ENCODE results near the gene PI16.

DNA sequence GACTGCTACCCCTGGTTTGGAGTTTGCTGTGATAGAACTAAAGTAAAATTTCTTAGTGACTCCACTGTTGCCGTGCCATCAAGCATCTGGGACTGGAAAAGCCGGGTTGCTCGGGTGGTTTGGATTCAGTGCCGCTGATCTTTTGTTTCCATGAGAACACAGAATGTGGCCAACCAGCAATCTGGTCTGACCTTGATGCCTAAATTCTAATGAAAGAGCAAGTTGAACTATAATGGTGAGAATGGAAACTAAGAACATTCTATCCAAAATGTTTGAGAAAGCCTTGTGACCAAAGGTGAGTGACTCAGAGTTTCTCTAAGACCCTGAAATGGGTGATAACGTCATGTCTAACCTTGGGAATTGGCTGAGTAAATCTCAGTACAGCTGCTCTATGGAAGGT, 9.9 kb upstream of the PI16 start:
- TF ChIP-seq, protein P1, sequence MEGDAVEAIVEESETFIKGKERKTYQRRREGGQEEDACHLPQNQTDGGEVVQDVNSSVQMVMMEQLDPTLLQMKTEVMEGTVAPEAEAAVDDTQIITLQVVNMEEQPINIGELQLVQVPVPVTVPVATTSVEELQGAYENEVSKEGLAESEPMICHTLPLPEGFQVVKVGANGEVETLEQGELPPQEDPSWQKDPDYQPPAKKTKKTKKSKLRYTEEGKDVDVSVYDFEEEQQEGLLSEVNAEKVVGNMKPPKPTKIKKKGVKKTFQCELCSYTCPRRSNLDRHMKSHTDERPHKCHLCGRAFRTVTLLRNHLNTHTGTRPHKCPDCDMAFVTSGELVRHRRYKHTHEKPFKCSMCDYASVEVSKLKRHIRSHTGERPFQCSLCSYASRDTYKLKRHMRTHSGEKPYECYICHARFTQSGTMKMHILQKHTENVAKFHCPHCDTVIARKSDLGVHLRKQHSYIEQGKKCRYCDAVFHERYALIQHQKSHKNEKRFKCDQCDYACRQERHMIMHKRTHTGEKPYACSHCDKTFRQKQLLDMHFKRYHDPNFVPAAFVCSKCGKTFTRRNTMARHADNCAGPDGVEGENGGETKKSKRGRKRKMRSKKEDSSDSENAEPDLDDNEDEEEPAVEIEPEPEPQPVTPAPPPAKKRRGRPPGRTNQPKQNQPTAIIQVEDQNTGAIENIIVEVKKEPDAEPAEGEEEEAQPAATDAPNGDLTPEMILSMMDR (conservative IDR thresholded peaks at IDR 0.05; ENCODE audit: low read depth in 2 of 2), result no peak
- TF ChIP-seq EZH2 (IDR thresholded peaks at IDR 0.05; ENCODE audit: low read depth, unreplicated experiment), result no peak
- TF ChIP-seq POLR2AphosphoS5 (IDR thresholded peaks at IDR 0.05; ENCODE audit: low read depth), result no peak
- no peak for TF ChIP-seq NANOG (IDR thresholded peaks at IDR 0.05; ENCODE audit: borderline replicate concordance)
- TF ChIP-seq, protein P2, sequence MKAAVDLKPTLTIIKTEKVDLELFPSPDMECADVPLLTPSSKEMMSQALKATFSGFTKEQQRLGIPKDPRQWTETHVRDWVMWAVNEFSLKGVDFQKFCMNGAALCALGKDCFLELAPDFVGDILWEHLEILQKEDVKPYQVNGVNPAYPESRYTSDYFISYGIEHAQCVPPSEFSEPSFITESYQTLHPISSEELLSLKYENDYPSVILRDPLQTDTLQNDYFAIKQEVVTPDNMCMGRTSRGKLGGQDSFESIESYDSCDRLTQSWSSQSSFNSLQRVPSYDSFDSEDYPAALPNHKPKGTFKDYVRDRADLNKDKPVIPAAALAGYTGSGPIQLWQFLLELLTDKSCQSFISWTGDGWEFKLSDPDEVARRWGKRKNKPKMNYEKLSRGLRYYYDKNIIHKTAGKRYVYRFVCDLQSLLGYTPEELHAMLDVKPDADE (IDR thresholded peaks at IDR 0.05), result no peak
- no peak for TF ChIP-seq ZNF114 (CRISPR knock-in tag; IDR thresholded peaks at IDR 0.05)
- no peak for TF ChIP-seq ZNF331 (CRISPR knock-in tag; IDR thresholded peaks at IDR 0.05; ENCODE audit: low read depth)
- TF ChIP-seq, protein P3, sequence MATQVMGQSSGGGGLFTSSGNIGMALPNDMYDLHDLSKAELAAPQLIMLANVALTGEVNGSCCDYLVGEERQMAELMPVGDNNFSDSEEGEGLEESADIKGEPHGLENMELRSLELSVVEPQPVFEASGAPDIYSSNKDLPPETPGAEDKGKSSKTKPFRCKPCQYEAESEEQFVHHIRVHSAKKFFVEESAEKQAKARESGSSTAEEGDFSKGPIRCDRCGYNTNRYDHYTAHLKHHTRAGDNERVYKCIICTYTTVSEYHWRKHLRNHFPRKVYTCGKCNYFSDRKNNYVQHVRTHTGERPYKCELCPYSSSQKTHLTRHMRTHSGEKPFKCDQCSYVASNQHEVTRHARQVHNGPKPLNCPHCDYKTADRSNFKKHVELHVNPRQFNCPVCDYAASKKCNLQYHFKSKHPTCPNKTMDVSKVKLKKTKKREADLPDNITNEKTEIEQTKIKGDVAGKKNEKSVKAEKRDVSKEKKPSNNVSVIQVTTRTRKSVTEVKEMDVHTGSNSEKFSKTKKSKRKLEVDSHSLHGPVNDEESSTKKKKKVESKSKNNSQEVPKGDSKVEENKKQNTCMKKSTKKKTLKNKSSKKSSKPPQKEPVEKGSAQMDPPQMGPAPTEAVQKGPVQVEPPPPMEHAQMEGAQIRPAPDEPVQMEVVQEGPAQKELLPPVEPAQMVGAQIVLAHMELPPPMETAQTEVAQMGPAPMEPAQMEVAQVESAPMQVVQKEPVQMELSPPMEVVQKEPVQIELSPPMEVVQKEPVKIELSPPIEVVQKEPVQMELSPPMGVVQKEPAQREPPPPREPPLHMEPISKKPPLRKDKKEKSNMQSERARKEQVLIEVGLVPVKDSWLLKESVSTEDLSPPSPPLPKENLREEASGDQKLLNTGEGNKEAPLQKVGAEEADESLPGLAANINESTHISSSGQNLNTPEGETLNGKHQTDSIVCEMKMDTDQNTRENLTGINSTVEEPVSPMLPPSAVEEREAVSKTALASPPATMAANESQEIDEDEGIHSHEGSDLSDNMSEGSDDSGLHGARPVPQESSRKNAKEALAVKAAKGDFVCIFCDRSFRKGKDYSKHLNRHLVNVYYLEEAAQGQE (IDR thresholded peaks at IDR 0.05; ENCODE audit: unreplicated experiment), result no peak

Data from GM23338 (cell line).